H9 (cell line): ENCODE measurements around the gene AVPR2. TPM values are rescaled to one million over a fixed set of nuclear protein-coding genes. Genes with fewer than 3 reads are reported as not detected.

ENCODE experiments used
- DNase-seq: peaks from one replicate; pipeline ENCODE4 v3.0.0-alpha.2; 2017
- H2AFZ ChIP-seq: one replicate; pipeline ENCODE4 v1.6.1; 2013; ENCODE audit warnings: mild to moderate bottlenecking, low read length, control low read depth, moderate library complexity
- H2AK5ac ChIP-seq: 2 replicates; pipeline ENCODE4 v1.6.1; 2013; ENCODE audit warnings: low read length, control low read depth, mixed read lengths; ENCODE audit not compliant: insufficient read length
- H2BK120ac ChIP-seq: one replicate; pipeline ENCODE4 v1.6.1; 2013; ENCODE audit warnings: low read depth, mild to moderate bottlenecking, low read length, control low read depth, inconsistent platforms; ENCODE audit not compliant: poor library complexity, severe bottlenecking
- H2BK12ac ChIP-seq: 2 replicates; pipeline ENCODE4 v1.6.1; 2013; ENCODE audit warnings: low read length, control low read depth, mixed read lengths, low read depth; ENCODE audit not compliant: insufficient read length
- H2BK15ac ChIP-seq: 2 replicates; pipeline ENCODE4 v1.6.1; 2013; ENCODE audit warnings: low read depth, low read length, control low read depth
- H2BK20ac ChIP-seq: one replicate; pipeline ENCODE4 v1.6.1; 2013; ENCODE audit warnings: low read depth, mild to moderate bottlenecking, low read length, control low read depth, inconsistent platforms; ENCODE audit not compliant: poor library complexity, severe bottlenecking
- H2BK5ac ChIP-seq: 2 replicates; pipeline ENCODE4 v1.6.1; 2013; ENCODE audit warnings: low read length, control low read depth, mixed read lengths; ENCODE audit not compliant: insufficient read length
- H3K14ac ChIP-seq: 2 replicates; pipeline ENCODE4 v1.6.1; 2013; ENCODE audit warnings: low read length, control low read depth; ENCODE audit not compliant: insufficient read depth
- H3K18ac ChIP-seq: 2 replicates; pipeline ENCODE4 v1.6.1; 2013; ENCODE audit warnings: low read depth, mild to moderate bottlenecking, mixed read lengths, low read length, control low read depth; ENCODE audit not compliant: insufficient read length
- H3K23ac ChIP-seq: 2 replicates; pipeline ENCODE4 v1.6.1; 2013; ENCODE audit warnings: low read length, control low read depth, mixed read lengths, low read depth; ENCODE audit not compliant: insufficient read length
- H3K23me2 ChIP-seq: 2 replicates; pipeline ENCODE4 v1.6.1; 2013; ENCODE audit warnings: low read depth, mild to moderate bottlenecking, mixed read lengths, low read length, control low read depth; ENCODE audit not compliant: insufficient read length, poor library complexity, severe bottlenecking
- H3K27ac ChIP-seq: 2 replicates; pipeline ENCODE4 v1.5.1; 2013; ENCODE audit warnings: low read length, control low read depth, mixed read lengths, low read depth; ENCODE audit not compliant: insufficient read length
- H3K27me3 ChIP-seq: 2 replicates; pipeline ENCODE4 v1.6.1; 2013; ENCODE audit warnings: low read length, control low read depth, inconsistent platforms; ENCODE audit not compliant: insufficient read depth
- H3K4ac ChIP-seq: 2 replicates; pipeline ENCODE4 v1.6.1; 2013; ENCODE audit warnings: low read depth, mild to moderate bottlenecking, control low read depth, inconsistent platforms, low read length, moderate library complexity
- H3K4me1 ChIP-seq: 2 replicates; pipeline ENCODE4 v1.6.1; 2013; ENCODE audit warnings: low read length, control low read depth, inconsistent platforms; ENCODE audit not compliant: insufficient read depth
- H3K4me2 ChIP-seq: 2 replicates; pipeline ENCODE4 v1.6.1; 2013; ENCODE audit warnings: low read length, control low read depth, mixed read lengths; ENCODE audit not compliant: insufficient read length, insufficient read depth
- H3K56ac ChIP-seq: 2 replicates; pipeline ENCODE4 v1.6.1; 2013; ENCODE audit warnings: low read depth, mild to moderate bottlenecking, mixed read lengths, low read length, control low read depth; ENCODE audit not compliant: insufficient read length
- H3K79me1 ChIP-seq: 2 replicates; pipeline ENCODE4 v1.6.1; 2013; ENCODE audit warnings: low read depth, mild to moderate bottlenecking, moderate library complexity, low read length, control low read depth, inconsistent platforms; ENCODE audit not compliant: insufficient read depth, poor library complexity, severe bottlenecking
- H3K79me2 ChIP-seq: 2 replicates; pipeline ENCODE4 v1.6.1; 2013; ENCODE audit warnings: low read length, control low read depth, inconsistent platforms; ENCODE audit not compliant: insufficient read depth
- H3K9ac ChIP-seq: 2 replicates; pipeline ENCODE4 v1.6.1; 2013; ENCODE audit warnings: low read length, control low read depth, mixed read lengths; ENCODE audit not compliant: insufficient read length; ENCODE audit errors: extremely low read depth
- H3K9me3 ChIP-seq: one replicate; pipeline ENCODE4 v1.6.1; 2013; ENCODE audit warnings: low read depth, low read length, inconsistent platforms; ENCODE audit not compliant: control insufficient read depth
- H3T11ph ChIP-seq: one replicate; pipeline ENCODE4 v1.6.1; 2013; ENCODE audit warnings: mild to moderate bottlenecking, low read length, control low read depth, inconsistent platforms
- H4K20me1 ChIP-seq: one replicate; pipeline ENCODE4 v1.6.1; 2013; ENCODE audit not compliant: control insufficient read depth, insufficient read length, insufficient read depth
- H4K5ac ChIP-seq: 2 replicates; pipeline ENCODE4 v1.6.1; 2013; ENCODE audit warnings: low read depth, mild to moderate bottlenecking, mixed read lengths, low read length, control low read depth; ENCODE audit not compliant: insufficient read length
- H4K8ac ChIP-seq: replicated peaks from 2 replicates; pipeline ENCODE4 v1.6.1; 2013; ENCODE audit warnings: low read length, control low read depth, mixed read lengths, low read depth; ENCODE audit not compliant: insufficient read length
- H4K91ac ChIP-seq: 2 replicates; pipeline ENCODE4 v1.6.1; 2013; ENCODE audit warnings: low read depth, mild to moderate bottlenecking, moderate library complexity, mixed read lengths, low read length, control low read depth; ENCODE audit not compliant: insufficient read length
- H3K27ac Mint-ChIP-seq, 3 experiments: 2 replicates in 2 of 3; 3 replicates in 1 of 3; pipeline ENCODE4 v1.8.0; 2020 to 2021; ENCODE audit warnings: mixed read lengths in 3 of 3, mild to moderate bottlenecking in 1 of 3, moderate library complexity in 1 of 3
- H3K27me3 Mint-ChIP-seq: 2 replicates; pipeline ENCODE4 v1.8.0; 2021; ENCODE audit warnings: low read depth, mild to moderate bottlenecking, moderate library complexity, mixed read lengths
- H3K36me3 Mint-ChIP-seq, 3 experiments: 2 replicates in 2 of 3; 3 replicates in 1 of 3; pipeline ENCODE4 v1.8.0; 2020 to 2021; ENCODE audit warnings: low read depth in 3 of 3, mixed read lengths in 3 of 3; ENCODE audit not compliant: insufficient read depth in 1 of 3
- H3K4me1 Mint-ChIP-seq, 2 experiments: 2 replicates each; pipeline ENCODE4 v1.8.0; 2020; ENCODE audit warnings: mixed read lengths in 2 of 2
- H3K4me3 Mint-ChIP-seq, 2 experiments: 2 replicates in 1 of 2; 3 replicates in 1 of 2; pipeline ENCODE4 v1.8.0; 2020 to 2021; ENCODE audit warnings: mild to moderate bottlenecking in 2 of 2, mixed read lengths in 2 of 2, moderate library complexity in 1 of 2
- H3K9me3 Mint-ChIP-seq, 2 experiments: 2 replicates in 1 of 2; 3 replicates in 1 of 2; pipeline ENCODE4 v1.8.0; 2020; ENCODE audit warnings: mild to moderate bottlenecking in 2 of 2, mixed read lengths in 2 of 2, moderate library complexity in 1 of 2
- WGBS: extraction: QIAGEN DNeasy Blood & Tissue Kit; methylation state at CpG from one replicate; pipeline ENCODE4 v1.1.7; 2013; ENCODE audit warnings: missing lambda C conversion rate, low lambda C conversion rate, mixed read lengths; ENCODE audit not compliant: insufficient read length; ENCODE audit errors: extremely low coverage; 5-methylcytosine and 5-hydroxymethylcytosine counted together
- total RNA-seq: library from RNA; stranded (reverse); gene quantifications from 2 replicates; pipeline ENCODE4 v1.2.1, GENCODE V29; 2021
- TF ChIP-seq, protein P1 (sequence below): fragments of 200-600 bp; sonication (generic); conservative IDR thresholded peaks from 3 replicates; pipeline ENCODE4 v1.8.0; 2021; ENCODE audit warnings: antibody characterized with exemption, mild to moderate bottlenecking

The AVPR2 gene
- total RNA-seq, 1 experiment from 2014 or later, result not detected

- no peak overlapping the region for H4K91ac ChIP-seq
- Mint-ChIP-seq H3K36me3 (peaks cover 0 to 9% (median 2%) of the 10 kb centered on the region in 3 experiments; a peak in 3 of 7 replicates), H3K9me3 (peaks cover 83 to 90% of the 10 kb centered on the region in 2 experiments), H3K27me3 (peaks cover 19% of the 10 kb centered on the region), H3K4me3 (no peak overlapping the region), H3K27ac (no peak overlapping the region), H3K4me1 (peaks cover 19 to 22% of the 10 kb centered on the region in 2 experiments)
- H3K23ac ChIP-seq, result no peak overlapping the region
- no peaks in the 10 kb centered on the region for H4K20me1 ChIP-seq
- no peak for DNase-seq
- H3K9me3 ChIP-seq, result peaks cover 51% of the 10 kb centered on the region
- no peaks in the 10 kb centered on the region for H3K23me2 ChIP-seq
- no peak overlapping the region for H4K5ac ChIP-seq
- H3K14ac ChIP-seq, result no peak overlapping the region
- H3K56ac ChIP-seq, result no peak overlapping the region
- H3T11ph ChIP-seq, result no peak overlapping the region
- WGBS, result no CpG with 5 or more reads among the region's 2 CpGs
- no peak overlapping the region for H2AK5ac ChIP-seq
- no peaks in the 10 kb centered on the region for H3K4me1 ChIP-seq
- no peak overlapping the region for H2BK15ac ChIP-seq
- H4K8ac ChIP-seq, result no peak overlapping the region
- H2AFZ ChIP-seq, result no peak overlapping the region
- H2BK12ac ChIP-seq, result no peak overlapping the region
- H3K18ac ChIP-seq, result no peak overlapping the region
- H3K79me1 ChIP-seq, result no peaks in the 10 kb centered on the region
- no peak overlapping the region for H3K9ac ChIP-seq
- no peak overlapping the region for H2BK20ac ChIP-seq
- no peaks in the 10 kb centered on the region for H3K27me3 ChIP-seq
- H3K27ac ChIP-seq, result no peak overlapping the region
- H3K4ac ChIP-seq, result no peak overlapping the region
- no peaks in the 10 kb centered on the region for H3K79me2 ChIP-seq
- H2BK120ac ChIP-seq, result no peak overlapping the region
- H2BK5ac ChIP-seq, result no peak overlapping the region
- no peak overlapping the region for H3K4me2 ChIP-seq
- TF ChIP-seq, protein P1, sequence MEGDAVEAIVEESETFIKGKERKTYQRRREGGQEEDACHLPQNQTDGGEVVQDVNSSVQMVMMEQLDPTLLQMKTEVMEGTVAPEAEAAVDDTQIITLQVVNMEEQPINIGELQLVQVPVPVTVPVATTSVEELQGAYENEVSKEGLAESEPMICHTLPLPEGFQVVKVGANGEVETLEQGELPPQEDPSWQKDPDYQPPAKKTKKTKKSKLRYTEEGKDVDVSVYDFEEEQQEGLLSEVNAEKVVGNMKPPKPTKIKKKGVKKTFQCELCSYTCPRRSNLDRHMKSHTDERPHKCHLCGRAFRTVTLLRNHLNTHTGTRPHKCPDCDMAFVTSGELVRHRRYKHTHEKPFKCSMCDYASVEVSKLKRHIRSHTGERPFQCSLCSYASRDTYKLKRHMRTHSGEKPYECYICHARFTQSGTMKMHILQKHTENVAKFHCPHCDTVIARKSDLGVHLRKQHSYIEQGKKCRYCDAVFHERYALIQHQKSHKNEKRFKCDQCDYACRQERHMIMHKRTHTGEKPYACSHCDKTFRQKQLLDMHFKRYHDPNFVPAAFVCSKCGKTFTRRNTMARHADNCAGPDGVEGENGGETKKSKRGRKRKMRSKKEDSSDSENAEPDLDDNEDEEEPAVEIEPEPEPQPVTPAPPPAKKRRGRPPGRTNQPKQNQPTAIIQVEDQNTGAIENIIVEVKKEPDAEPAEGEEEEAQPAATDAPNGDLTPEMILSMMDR, result no peak
These were observed 47.0 kb upstream of the AVPR2 start for GRCh38 chrX:153857348-153857903.
